ENCODE data around the gene PRDM16.

Gene PRDM16

DNA sequence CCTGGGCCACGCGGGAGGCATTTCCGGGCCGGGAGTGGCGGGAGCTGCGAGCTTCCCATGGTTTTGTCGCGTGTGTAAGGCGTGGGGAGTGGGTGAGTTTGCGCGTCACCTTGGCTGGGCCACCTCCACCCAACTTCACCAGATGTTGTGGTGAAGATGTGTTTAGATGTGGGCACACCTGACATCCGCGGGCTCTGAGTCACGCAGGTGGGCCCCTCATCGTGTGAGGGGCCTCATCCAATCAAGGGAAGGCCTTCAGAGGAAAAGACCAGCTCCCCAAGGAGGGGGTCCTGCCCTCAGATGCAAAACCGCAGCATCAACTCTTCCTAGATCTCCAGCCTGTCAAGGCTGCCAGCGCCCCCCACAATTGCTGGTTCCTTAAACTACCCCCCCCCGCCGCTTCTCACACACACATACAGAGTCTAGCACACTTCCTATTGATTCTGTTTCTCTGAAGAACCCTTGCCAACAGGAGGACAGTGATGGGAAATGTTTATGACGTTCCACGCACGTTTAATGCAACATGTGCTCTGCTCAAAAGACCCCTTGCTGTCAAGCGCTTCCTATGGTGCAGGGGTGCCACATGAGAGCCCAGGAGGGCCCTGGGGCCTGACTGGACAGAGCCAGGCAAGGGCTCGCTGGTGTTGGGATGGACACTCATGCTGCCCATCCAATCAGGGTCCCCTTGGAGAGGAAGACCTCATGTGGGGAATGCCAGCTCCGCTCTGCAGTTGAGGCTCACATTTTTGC lies 35.8 kb upstream of the PRDM16 start:
- peak; percentile 28 to 47 for ATAC-seq

DNA sequence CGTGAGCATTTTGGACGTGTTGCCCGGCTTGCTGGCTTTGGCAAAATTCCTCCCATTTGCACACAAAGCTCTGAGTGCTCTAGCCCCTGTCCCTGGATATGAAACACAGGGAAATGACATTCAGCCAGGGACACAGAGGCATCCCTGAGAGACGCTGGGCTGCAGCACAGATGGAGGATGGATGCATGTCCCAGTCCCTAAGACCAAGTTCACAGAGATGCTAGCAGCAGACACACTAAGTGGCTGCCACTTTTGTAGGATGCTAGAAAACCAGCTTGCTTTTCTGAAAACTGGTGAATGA lies 35.3 kb upstream of the PRDM16 start:
- ATAC-seq, result no peak

GRCh38 chr1:3034162-3034561 lies 34.8 kb upstream of the PRDM16 start:
- ATAC-seq, result no peak

GRCh38 chr1:3034728-3035562 lies 34.1 kb upstream of the PRDM16 start:
- ATAC-seq, result no peak

DNA sequence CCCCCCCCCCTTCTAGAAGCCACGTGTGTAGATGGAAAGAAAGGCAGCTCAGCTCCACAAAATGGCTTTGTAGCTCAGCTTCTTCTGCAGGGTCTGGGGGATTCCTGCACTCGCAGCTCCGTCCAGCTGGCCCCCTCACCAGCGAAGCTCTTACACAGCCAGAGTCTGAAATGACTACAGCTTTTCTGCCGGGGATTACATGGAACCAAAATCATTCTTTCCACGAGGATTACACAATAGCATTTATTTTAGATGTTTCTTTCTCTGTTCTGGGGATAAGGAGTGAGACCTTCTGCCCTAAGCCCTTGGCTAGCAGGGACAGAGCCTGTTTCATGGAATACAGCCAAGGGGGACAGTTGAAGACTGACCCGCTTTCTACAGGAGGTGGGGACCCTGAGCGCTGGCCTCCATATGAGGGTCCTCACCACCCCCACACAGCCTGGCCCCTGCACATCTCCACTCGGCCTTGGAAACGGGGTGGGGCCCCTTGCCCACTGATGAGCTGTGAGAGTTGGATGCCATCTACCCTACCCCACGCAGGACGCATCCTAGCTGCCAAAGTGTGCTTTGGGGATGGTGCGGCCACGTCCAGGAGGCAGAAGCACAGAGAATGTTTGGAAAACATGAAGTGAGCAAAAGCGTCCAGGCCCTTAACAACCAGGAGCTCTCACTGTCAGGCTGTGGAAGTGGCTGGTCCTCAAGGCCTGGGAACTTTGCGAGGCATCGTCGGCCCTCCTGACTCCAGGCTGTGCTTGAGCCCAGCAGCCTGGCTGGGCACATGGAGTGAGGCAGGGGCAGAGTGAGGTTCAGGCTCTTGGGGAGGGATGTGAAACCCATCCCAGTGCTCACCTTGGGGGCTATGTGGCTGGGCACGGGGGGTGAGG lies 33.2 kb upstream of the PRDM16 start:
- ATAC-seq, result no peak

GRCh38 chr1:3036447-3037280 lies 32.3 kb upstream of the PRDM16 start:
- ATAC-seq, result no peak

DNA sequence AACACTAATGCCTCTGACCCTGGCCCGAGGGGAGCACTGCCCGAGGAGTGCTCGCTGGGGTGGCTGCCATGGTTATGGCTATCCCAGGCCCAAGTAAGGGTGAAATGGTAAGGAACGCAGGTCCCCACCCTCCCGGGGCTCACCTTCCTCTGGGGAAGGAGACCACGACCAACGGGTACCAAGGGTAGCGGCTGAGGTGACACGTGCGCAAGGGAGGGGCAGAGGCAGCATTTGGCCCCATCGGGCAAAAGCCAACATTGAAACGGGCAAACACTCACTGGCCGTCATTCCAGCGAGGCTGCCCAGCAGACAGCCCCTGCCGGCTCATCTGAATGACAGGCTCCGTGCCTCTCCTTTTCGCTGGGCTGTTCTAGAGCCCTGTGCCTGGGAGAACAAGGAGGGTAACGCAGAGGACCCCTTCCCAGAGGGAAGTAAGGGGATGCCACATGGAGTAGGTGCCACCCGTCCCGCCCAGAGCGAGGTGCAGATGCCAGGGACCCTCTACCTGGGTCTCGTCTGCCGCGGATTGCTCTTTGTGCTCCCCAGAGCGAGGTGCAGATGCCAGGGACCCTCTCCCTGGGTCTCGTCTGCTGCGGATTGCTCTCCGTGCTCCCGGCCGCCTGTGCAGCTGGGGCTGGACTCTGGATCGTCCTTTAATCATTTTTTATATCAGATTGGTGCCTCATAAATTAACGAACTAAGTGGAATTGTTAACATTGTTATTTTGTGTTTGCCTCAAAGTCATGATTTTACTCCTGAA lies 31.5 kb upstream of the PRDM16 start:
- ATAC-seq, result no peak

- ATAC-seq, result no peak
Observed at GRCh38 chr1:3038113-3038551, 30.9 kb upstream of the PRDM16 start.

- no peak for ATAC-seq
Observed at GRCh38 chr1:3038571-3039181, 30.3 kb upstream of the PRDM16 start.

DNA sequence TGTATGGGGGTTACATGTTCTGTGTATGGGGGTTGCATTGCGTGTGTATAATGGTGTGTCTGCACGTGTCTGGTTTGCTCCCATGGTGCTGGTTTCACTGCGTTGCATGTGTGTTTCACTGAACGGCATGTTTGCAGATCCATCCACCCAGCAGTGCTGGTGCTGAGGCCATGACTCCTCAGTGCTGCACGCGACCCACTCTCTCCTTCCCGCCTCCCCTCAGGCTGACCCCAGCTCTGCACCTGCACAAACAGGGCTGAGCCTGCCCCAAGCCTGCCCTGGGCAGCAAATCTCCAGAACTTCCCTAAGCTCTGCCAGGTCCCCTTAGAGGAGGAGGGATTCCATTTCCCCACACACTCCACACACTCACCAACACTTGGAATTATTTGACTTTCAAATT lies 29.0 kb upstream of the PRDM16 start:
- no peak for ATAC-seq

DNA sequence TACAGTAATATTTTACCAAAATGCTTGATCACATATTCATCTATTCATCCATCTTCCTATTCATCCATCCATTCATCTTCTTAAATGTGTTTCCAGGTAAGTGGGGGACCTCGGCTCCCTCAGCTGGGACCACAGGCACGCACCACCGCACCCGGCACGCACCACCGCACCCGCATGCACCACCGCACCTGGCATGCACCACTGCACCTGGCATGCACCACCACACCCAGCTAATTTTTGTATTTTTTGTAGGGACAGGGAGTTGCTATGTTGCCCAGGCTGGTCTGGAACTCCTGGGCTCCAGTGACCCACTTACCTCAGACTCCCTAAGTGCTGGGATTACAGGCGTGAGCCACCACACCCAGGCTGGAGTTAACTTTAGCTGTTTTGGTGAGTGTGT lies 26.5 kb upstream of the PRDM16 start:
- ATAC-seq, result no peak

GRCh38 chr1:3049164-3049563 lies 19.8 kb upstream of the PRDM16 start:
- ATAC-seq, result no peak

- no peak for ATAC-seq
Observed at GRCh38 chr1:3049905-3050304, 19.1 kb upstream of the PRDM16 start.

DNA sequence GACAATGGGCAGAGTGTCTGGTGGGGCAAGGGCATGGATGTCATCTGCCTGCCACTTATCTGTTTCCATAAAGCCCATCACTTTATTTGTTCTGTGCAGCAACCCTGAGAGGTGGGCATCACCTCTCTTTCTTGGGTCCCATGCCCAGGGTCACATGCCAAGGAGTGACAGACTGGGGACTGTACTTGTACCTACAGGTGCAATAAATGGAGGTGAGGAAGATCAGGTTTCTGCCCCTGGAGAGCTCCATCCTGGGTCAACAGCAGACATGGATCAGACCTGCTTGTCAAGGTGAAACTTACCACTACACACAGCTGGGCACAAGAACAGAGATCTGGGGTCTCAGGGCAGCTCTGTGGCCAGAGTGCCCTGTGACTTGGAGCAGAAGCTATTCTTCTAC lies 18.4 kb upstream of the PRDM16 start:
- no peak for ATAC-seq

DNA sequence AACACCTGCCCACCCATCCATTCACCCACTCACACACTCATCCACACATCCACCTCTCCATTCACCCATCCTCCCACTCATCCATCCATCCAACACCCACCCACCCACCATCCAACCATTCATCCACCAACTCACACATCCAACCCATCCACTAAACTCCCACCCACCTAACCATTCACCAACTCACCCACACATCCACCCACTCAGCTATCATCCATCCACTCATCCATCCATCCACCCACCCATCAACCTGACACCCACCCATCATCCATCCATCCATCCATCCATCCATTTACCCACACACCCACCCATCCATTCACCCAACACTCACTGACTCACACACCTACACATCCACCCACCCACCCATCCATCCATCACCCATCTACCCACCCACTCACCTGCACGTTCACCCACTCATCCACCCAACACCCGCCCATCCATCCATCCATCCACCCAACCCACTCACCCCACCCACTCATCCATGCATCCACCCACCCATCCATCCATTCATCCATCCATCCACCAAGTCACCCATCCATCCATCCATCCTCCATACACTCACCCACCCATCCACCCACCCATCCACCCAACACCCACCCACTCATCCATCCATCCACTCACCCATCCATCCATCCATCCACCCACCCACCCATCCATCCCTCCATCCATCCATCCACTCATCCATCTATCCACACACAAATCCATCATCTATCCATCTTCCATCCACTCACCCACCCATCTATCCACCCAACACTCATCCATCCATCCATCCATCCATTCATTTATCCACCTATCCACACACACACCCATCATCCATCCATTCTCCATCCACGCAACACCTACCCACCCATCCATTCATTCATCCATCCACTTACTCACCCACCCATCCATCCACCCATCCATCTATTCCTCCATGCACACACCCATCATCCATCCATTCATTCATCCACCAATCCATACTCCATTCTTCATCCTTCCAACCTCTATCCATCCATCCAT lies 17.4 kb upstream of the PRDM16 start:
- no peak for ATAC-seq

- no peak for ATAC-seq
Observed at GRCh38 chr1:3052501-3052900, 16.5 kb upstream of the PRDM16 start.

GRCh38 chr1:3053366-3053980 lies 15.5 kb upstream of the PRDM16 start:
- ATAC-seq, result no peak

DNA sequence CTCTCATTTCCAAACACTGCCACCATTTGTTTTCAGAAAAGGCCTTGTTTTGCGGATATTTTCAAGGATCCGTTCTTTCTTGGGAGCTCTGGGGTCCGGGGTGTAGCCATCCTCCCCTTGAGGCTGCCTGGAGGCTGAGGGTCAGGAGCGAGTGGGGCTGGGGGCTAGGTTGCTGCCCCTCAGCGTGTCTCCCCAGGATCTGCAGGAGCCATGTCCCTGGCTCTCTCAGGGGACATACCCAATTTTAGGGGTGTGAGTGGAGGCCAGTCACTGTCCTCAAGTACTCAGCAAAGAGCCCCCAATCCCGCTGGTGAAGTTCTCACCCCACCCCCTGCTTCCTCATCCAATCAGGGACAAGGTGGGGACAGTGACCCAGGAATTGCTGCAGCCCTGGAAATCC lies 15.0 kb upstream of the PRDM16 start:
- no peak for ATAC-seq

GRCh38 chr1:3054474-3054873 lies 14.5 kb upstream of the PRDM16 start:
- ATAC-seq, result no peak

All from activated CD4-positive, CD25-positive, alpha-beta regulatory T cell treated with anti-CD3 and anti-CD28 coated beads, Interleukin-2, amount 50 U/mL, for 24 hours (primary cell).